Activated CD4-positive, alpha-beta T cell treated with anti-CD3 and anti-CD28 coated beads, Interleukin-2, amount 10 ng/mL, durations not matched to agents 7 days and 5 days (primary cell): ENCODE results near the gene ATF1. TPM values are rescaled to one million over a fixed set of nuclear protein-coding genes. Genes with fewer than 3 reads are reported as not detected.
"Not testable (repeated sequence)": the region's sequence is repeated elsewhere in the genome, so short reads cannot be mapped to it uniquely, and the experiment has no call there.

Experiments used
- CTCF ChIA-PET: fragments of 350-600 bp; sonication (Branson Sonifier 250); formaldehyde crosslinking; loops from one replicate; lab custom pipeline; 2021; ENCODE audit warnings: antibody characterized with exemption; lab: Charles Lee
- POLR2A ChIA-PET: fragments of 350-600 bp; sonication (Branson Sonifier 250); formaldehyde crosslinking; loops from one replicate; lab custom pipeline; 2021; ENCODE audit warnings: antibody characterized with exemption; lab: Charles Lee
- DNase-seq: peaks from one replicate; pipeline ENCODE4 v3.0.0-alpha.2; 2020
- H3K27ac Mint-ChIP-seq: one replicate; pipeline ENCODE4 v1.8.0; 2021; ENCODE audit warnings: mild to moderate bottlenecking, moderate library complexity, mixed read lengths
- H3K27me3 Mint-ChIP-seq: one replicate; pipeline ENCODE4 v1.8.0; 2021; ENCODE audit warnings: mixed read lengths
- H3K36me3 Mint-ChIP-seq: one replicate; pipeline ENCODE4 v1.8.0; 2021; ENCODE audit warnings: low read depth, mixed read lengths
- H3K4me1 Mint-ChIP-seq: one replicate; pipeline ENCODE4 v1.8.0; 2021; ENCODE audit warnings: mixed read lengths
- H3K4me3 Mint-ChIP-seq: one replicate; pipeline ENCODE4 v1.8.0; 2021; ENCODE audit warnings: mild to moderate bottlenecking, moderate library complexity, mixed read lengths
- H3K9me3 Mint-ChIP-seq: one replicate; pipeline ENCODE4 v1.8.0; 2021; ENCODE audit warnings: mixed read lengths
- total RNA-seq, 2 experiments: library from RNA; stranded (reverse); gene quantifications; one replicate each; pipeline ENCODE4 v1.2.3, GENCODE V29; 2021

ATF1 gene
- total RNA-seq, 2 experiments from 2014 or later, result 42.4 to 51.3 TPM

DNA sequence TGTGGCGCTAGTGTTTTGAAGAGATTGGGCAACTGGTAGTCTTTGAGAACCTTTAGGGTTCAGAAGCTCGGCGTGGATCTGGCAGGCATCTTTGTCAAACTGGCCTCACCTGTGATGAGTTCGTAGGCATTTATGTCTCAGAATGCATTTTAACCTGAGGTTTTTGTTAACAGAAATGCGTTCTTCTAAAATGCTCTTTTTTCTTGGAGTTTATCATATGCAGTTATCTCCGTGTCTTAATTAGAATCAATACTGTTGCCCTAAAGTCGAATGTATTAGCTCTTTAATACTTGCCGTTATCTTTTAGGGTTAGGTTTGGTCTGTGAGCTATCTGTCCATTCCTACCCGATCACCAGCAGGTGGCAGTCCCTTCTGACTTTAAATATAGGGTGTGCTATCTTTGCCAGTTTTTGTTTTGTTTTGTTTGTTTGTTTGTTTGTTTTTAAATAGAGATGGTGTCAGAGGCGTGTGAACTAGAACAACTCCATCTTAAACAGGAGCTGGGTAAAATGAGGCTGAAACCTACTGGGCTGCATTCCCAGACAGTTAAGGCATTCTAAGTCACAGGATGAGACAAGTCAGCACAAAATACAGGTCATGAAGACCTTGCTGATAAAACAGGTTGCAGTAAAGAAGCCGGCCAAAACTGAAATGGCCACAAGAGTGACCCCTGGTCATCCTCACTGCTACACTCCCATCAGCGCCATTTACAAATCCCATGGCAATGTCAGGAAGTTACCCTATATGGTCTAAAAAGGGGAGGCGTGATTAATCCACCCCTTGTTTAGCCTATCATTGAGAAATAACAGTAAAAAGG lies 1.4 kb downstream of the ATF1 start:
- H3K27ac Mint-ChIP-seq, result peak overlapping the region; percentile 87
- H3K4me3 Mint-ChIP-seq, result peak overlapping the region; percentile 77
- peaks cover 35% of the 10 kb centered on the region for H3K4me1 Mint-ChIP-seq
- CTCF ChIA-PET, result interaction anchor here (0.7 to 2.3 kb wide), 19 partner anchors 9 to 580 kb away, joined by 3 to 12 read pairs (median 4); partner anchors contain the start of gene BIN2
- H3K9me3 Mint-ChIP-seq, result no peaks in the 10 kb centered on the region
- H3K27me3 Mint-ChIP-seq, result no peaks in the 10 kb centered on the region
- H3K36me3 Mint-ChIP-seq, result peaks cover 11% of the 10 kb centered on the region
- DNase-seq, result peak; percentile 70
- POLR2A ChIA-PET, result interaction anchor here (1.3 kb wide), 1 partner anchor 261 kb away, joined by 5 read pairs; the partner anchor contains the start of gene SLC11A2

DNA sequence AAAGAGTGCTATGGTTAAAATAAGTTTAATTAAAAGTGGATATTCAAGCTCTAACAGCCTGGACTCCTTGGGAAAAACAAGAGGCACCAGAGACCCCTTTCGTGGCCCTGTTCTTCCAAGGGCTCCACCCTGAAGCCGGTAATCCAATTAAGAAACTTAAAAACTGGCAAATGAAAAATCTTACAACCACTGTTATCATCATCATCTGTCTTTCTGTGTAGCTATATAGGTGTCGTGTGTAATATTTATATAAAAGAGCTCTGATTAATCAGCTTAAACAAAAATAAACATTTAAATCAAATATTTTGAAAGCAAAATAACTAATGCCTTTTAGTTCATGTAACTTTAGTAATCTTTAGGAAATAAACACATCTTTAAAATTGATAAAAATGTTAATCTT lies 4.5 kb downstream of the ATF1 start:
- no peak for DNase-seq
- H3K36me3 Mint-ChIP-seq, result peaks cover 29% of the 10 kb centered on the region
- no peak overlapping the region for H3K4me3 Mint-ChIP-seq
- H3K4me1 Mint-ChIP-seq, result peaks cover 18% of the 10 kb centered on the region
- no peak overlapping the region for H3K27ac Mint-ChIP-seq
- ChIA-PET POLR2A (no interaction called here), CTCF (interaction anchor here (1.3 kb wide), 1 partner anchor 13 kb away, joined by 5 read pairs; no protein-coding TSS in a partner anchor)
- no peaks in the 10 kb centered on the region for H3K27me3 Mint-ChIP-seq
- H3K9me3 Mint-ChIP-seq, result peaks cover 4% of the 10 kb centered on the region

DNA sequence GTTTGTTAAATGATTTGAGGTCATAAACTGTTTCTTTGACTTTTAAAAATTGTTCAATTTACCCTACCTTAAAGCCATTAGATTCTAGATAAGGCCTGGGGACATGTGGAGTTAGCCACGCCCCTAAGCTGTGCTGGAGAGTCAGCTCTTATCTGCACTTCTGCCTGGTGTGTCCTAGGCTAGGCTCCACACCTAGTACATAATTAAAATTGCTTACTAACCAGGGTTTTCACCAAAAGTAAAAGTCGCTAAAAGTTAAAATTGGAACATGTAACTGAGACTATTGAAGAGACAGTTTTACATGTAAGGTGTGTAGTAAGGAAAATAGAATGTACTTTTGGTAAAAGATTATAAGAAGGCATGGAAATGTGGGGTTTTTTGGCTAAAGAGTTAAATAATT lies 4.9 kb downstream of the ATF1 start:
- Mint-ChIP-seq H3K4me1 (peaks cover 18% of the 10 kb centered on the region), H3K36me3 (peaks cover 31% of the 10 kb centered on the region)
- POLR2A ChIA-PET, H3K27me3 Mint-ChIP-seq, DNase-seq, H3K4me3 Mint-ChIP-seq, H3K27ac Mint-ChIP-seq, H3K9me3 Mint-ChIP-seq: not testable (repeated sequence)
- CTCF ChIA-PET, result interaction anchor here (1.3 kb wide), 1 partner anchor 14 kb away, joined by 5 read pairs; no protein-coding TSS in a partner anchor

DNA sequence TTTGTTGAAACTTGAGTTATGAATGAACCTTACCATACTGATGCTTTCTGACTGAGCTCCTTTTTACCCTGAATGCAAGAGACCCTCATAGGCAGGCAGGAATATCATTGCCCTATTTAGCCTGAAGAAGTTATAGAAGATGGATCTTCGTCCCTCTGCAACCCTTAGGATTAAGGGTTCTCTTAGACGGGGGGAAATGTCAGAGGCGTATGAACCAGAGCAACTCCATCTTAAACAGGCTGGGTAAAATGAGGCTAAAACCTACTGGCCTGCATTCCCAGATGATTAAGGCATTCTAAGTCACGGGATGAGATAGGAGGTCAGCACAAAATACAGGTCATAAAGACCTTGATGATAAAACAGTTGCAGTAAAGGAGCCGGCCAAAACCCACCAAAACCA lies 7.5 kb downstream of the ATF1 start:
- POLR2A ChIA-PET, result no interaction called here
- CTCF ChIA-PET, result no interaction called here
- Mint-ChIP-seq H3K4me1 (peaks cover 7% of the 10 kb centered on the region), H3K4me3 (no peak overlapping the region), H3K36me3 (peaks cover 31% of the 10 kb centered on the region), H3K27me3 (no peaks in the 10 kb centered on the region), H3K27ac (no peak overlapping the region), H3K9me3 (peaks cover 4% of the 10 kb centered on the region)
- no peak for DNase-seq

DNA sequence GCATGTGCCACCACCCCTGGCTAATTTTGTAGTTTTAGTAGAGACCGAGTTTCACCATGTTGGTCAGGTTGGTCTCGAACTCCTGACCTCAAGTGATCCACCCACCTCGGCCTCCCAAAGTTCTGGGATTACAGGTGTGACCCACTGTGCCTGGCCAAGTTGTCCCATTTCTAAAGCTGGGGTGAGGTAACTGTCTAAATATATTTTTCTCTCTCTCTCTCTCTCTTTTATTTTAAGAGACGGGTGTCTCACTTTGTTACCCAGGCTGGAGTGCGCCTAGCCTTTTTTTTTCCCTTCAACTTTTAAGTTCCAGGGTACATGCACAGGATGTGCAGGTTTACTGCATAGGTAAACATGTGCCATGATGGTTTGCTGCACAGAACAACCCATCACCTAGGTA lies 8.6 kb downstream of the ATF1 start:
- peaks cover 31% of the 10 kb centered on the region for H3K36me3 Mint-ChIP-seq
- peaks cover 2% of the 10 kb centered on the region for H3K4me1 Mint-ChIP-seq

DNA sequence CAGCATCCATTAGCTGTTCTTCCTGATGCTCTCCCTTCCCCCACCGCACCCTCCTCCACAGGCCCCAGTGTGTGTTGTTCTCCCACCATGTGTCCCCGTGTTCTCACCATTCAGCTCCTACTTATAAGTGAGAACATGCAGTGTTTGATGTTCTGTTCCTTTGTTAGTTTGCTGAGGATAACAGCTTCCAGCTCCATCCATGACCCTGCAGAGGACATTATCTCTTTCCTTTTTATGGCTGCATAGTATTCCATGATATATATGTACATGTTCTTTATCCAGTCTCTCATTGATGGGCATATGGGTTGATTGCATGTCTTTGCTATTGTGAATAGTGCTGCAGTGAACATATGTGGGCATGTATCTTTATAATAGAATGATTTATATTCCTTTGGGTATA lies 9.0 kb downstream of the ATF1 start:
- peaks cover 2% of the 10 kb centered on the region for H3K4me1 Mint-ChIP-seq
- peaks cover 31% of the 10 kb centered on the region for H3K36me3 Mint-ChIP-seq
- no peaks in the 10 kb centered on the region for H3K27me3 Mint-ChIP-seq
- DNase-seq, result no peak
- H3K4me3 Mint-ChIP-seq, result no peak overlapping the region
- peaks cover 4% of the 10 kb centered on the region for H3K9me3 Mint-ChIP-seq
- no peak overlapping the region for H3K27ac Mint-ChIP-seq
- CTCF ChIA-PET, result no interaction called here
- POLR2A ChIA-PET, result no interaction called here

More for the DNA sequence above, 8.6 kb downstream of the ATF1 start:
- Mint-ChIP-seq H3K9me3 (peaks cover 4% of the 10 kb centered on the region), H3K4me3 (no peak overlapping the region), H3K27ac (no peak overlapping the region), H3K27me3 (no peaks in the 10 kb centered on the region)
- POLR2A ChIA-PET, result no interaction called here
- DNase-seq, result no peak
- CTCF ChIA-PET, result no interaction called here

DNA sequence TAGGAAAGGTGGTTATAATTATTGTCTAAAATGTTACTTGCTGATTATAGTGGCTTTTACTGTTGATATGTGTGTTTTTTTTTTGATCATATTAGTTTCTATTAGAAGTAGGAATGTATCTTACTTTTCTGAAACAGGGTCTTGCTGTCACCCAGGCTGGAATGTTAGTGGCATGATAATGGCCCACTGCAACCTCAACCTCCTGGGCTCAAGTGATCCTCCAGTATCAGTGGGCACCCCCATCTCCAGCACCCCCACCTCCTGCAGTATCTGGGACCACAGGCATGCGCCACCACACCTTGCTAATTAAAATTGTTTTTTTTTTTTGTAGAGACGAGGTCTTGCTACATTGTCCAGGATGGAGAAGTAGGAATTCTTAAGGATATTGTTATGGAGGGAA lies 11.3 kb downstream of the ATF1 start:
- no peaks in the 10 kb centered on the region for H3K27me3 Mint-ChIP-seq
- peaks cover 29% of the 10 kb centered on the region for H3K36me3 Mint-ChIP-seq
- H3K4me1 Mint-ChIP-seq, result peaks cover 1% of the 10 kb centered on the region
- no peak overlapping the region for H3K27ac Mint-ChIP-seq
- H3K4me3 Mint-ChIP-seq, result no peak overlapping the region
- ChIA-PET POLR2A (no interaction called here), CTCF (interaction anchor here (0.7 to 2.0 kb wide), 3 partner anchors 8 to 72 kb away, joined by 4 to 12 read pairs (median 4); no protein-coding TSS in a partner anchor)
- H3K9me3 Mint-ChIP-seq, result peaks cover 4% of the 10 kb centered on the region
- DNase-seq, result no peak

DNA sequence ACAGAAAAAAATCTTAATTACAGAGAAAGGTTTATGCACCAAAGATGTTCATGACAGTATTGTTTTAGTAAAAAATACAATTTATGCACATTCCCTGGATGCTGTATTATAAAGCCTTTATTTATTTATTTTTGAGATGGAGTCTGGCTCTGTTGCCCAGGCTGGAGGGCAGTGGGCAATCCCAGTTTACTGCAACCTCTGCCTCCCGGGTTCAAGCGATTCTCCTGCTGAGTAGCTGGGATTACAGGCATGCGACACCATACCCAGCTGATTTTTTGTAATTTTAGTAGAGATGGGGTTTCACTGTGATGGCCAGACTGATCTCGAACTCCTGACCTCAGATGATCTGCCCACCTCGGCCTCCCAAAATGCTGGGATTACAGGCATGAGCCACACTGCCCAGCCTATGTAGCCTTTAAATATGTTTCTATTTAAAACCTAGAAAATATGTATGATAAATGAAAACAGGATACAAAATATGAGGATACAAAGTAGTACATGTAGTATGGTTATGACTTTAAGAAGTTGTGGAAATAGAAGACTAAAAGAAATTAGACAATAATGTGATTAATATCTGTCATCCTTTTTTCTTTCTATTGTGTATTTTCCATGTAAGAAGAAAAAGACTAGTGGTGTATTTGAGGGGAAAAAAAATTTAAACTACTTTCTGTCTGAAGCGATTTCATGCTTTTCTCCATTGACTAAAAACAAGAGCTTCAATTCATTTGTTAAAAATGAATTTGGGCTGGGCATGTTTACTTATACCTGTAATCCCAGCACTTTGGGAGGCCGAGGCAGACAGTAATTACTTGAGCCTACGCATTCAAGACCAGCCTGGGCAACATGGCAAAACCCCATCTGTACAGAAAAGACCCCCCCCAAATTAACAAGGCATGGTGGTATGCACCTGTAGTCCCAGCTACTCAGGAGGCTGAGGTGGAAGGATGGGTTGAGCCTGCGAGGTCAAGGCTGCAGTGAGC lies 13.1 kb downstream of the ATF1 start:
- H3K27me3 Mint-ChIP-seq, result no peaks in the 10 kb centered on the region
- ChIA-PET POLR2A (no interaction called here), CTCF (interaction anchor here (0.6 to 1.9 kb wide), 4 partner anchors 10 to 475 kb away, joined by 3 to 10 read pairs (median 4); no protein-coding TSS in a partner anchor)
- DNase-seq, result no peak
- peaks cover 19% of the 10 kb centered on the region for H3K36me3 Mint-ChIP-seq
- H3K4me3 Mint-ChIP-seq, result no peak overlapping the region
- peaks cover 1% of the 10 kb centered on the region for H3K4me1 Mint-ChIP-seq
- no peak overlapping the region for H3K27ac Mint-ChIP-seq
- no peaks in the 10 kb centered on the region for H3K9me3 Mint-ChIP-seq

DNA sequence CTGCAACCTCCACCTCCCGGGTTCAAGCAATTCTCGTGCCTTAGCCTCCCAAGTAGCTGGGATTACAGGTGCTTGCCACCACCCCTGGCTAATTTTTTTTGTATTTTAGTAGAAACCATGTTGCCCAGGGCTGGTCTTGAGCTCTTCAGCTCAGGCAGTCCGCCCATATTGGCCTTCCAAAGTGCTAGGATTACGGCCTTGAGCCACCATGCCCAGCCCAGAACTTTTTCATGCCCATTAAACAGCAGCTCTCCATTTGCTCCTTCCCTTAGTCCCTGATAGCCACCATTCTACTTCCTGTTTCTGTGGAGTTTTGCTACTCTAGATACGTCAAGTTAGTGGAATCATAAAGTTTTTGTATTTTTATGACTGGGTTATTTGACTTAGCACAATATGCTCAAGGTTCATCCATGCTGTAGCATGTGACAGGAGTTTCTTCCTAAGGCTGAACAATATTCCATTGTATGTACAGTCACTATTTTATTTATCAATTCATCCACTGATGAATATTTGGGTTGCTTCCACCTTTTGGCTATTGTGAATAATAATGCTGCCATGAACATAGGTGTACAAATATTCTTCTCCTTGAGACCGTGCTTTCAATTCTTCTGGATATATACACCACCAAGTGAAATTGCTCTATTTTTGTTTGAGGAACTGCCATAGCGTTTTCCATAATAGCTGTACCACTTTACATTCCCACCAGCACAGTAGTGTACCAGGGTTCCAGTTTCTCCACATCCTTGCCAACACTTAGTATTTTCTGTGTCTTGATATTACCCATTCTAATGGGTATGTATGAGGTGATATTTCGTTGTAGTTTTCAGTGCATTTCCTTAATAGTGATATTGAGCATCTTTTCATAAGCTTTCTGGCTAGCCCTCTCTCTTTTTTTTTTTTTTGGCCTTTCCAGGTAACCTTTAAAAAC lies 15.0 kb downstream of the ATF1 start:
- POLR2A ChIA-PET, result no interaction called here
- no peaks in the 10 kb centered on the region for H3K27me3 Mint-ChIP-seq
- no peak overlapping the region for H3K27ac Mint-ChIP-seq
- H3K36me3 Mint-ChIP-seq, result peaks cover 12% of the 10 kb centered on the region
- H3K4me1 Mint-ChIP-seq, result peaks cover 1% of the 10 kb centered on the region
- H3K9me3 Mint-ChIP-seq, result no peaks in the 10 kb centered on the region
- no peak overlapping the region for H3K4me3 Mint-ChIP-seq
- DNase-seq, result no peak
- CTCF ChIA-PET, result interaction anchor here (1.0 to 1.4 kb wide), 3 partner anchors 11 to 20 kb away, joined by 3 read pairs; no protein-coding TSS in a partner anchor

DNA sequence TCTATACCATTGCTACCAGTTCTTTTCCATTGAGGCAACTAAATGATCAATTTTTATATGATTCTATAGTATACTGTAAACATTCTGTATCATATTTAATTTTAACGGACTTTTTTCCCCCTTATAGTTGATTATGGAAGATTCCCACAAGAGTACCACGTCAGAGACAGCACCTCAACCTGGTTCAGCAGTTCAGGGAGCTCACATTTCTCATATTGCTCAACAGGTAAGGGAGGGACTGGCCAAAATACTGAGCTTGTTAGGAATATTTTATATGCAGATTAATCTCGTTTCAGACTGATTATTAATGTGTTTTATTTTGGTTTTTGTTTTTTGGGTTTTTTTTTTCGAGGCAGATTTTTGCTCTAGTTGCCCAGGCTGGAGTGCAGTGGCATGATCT lies 16.1 kb downstream of the ATF1 start:
- H3K4me1 Mint-ChIP-seq, result peaks cover 7% of the 10 kb centered on the region
- H3K27ac Mint-ChIP-seq, result no peak overlapping the region
- H3K27me3 Mint-ChIP-seq, result no peaks in the 10 kb centered on the region
- peaks cover 18% of the 10 kb centered on the region for H3K36me3 Mint-ChIP-seq
- no peak for DNase-seq
- H3K9me3 Mint-ChIP-seq, result no peaks in the 10 kb centered on the region
- ChIA-PET CTCF (interaction anchor here (0.6 to 1.0 kb wide), 3 partner anchors 15 to 482 kb away, joined by 3 to 4 read pairs (median 3); no protein-coding TSS in a partner anchor), POLR2A (no interaction called here)
- H3K4me3 Mint-ChIP-seq, result no peak overlapping the region

DNA sequence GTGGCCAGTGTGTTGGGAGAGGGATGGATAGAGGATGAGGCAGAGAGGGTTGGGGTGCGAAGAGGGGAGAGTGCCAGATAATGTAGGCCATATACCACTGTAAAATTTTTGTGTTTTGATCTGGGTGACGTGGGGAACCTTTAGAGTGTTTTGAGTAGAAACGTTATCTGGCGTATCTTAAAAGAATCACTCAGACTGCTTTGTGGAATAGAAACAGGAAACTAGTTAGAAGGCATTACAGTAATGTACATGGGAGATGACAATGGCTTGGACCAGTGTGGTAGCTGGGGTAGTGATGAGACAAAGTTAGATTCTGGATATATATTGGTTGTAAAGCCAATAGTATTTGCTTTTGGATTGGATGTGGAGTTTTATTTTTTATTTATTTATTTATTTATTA lies 20.6 kb downstream of the ATF1 start:
- CTCF ChIA-PET, result interaction anchor here (1.2 kb wide), 1 partner anchor 14 kb away, joined by 4 read pairs; no protein-coding TSS in a partner anchor
- no peaks in the 10 kb centered on the region for H3K27me3 Mint-ChIP-seq
- no peak for DNase-seq
- POLR2A ChIA-PET, result no interaction called here
- peaks cover 45% of the 10 kb centered on the region for H3K36me3 Mint-ChIP-seq
- H3K4me3 Mint-ChIP-seq, result no peak overlapping the region
- H3K9me3 Mint-ChIP-seq, result peaks cover 14% of the 10 kb centered on the region
- peaks cover 6% of the 10 kb centered on the region for H3K4me1 Mint-ChIP-seq
- H3K27ac Mint-ChIP-seq, result no peak overlapping the region
